Right renal cortex interstitium (tissue), 3 donors: ENCODE results near the gene CAMK1D. TPM values are rescaled to one million over a fixed set of nuclear protein-coding genes. Genes with fewer than 3 reads are reported as not detected.

Source experiments
- DNase-seq, 3 donors: peaks; one replicate each; pipeline ENCODE4 v3.0.0-alpha.2; 2013; ENCODE audit warnings: low read depth in 3 of 3, low spot score in 2 of 3
- polyA plus RNA-seq, 3 donors: library from polyadenylated mRNA; unstranded; fragments of 120-200 nt; gene quantifications; one replicate each; pipeline ENCODE4 v1.2.1, GENCODE V29; 2013; ENCODE audit not compliant: insufficient read length in 3 of 3

CAMK1D gene
- polyA plus RNA-seq, 3 donors, result 9.9 to 10.7 (median 10.4) TPM

GRCh38 chr10:12509016-12509793, 159.9 kb downstream of the CAMK1D start:
- DNase-seq, result no peak

GRCh38 chr10:12509794-12510100, 160.4 kb downstream of the CAMK1D start:
- DNase-seq, result no peak

- DNase-seq, result no peak
These were observed 161.2 kb downstream of the CAMK1D start for GRCh38 chr10:12510501-12510941.

- DNase-seq, result no peak
These were observed 161.6 kb downstream of the CAMK1D start for GRCh38 chr10:12510984-12511383.

- DNase-seq, result no peak
These were observed 162.3 kb downstream of the CAMK1D start for GRCh38 chr10:12511651-12512050.

- DNase-seq, result no peak
These were observed 163.1 kb downstream of the CAMK1D start for GRCh38 chr10:12512332-12513002.

- DNase-seq, result no peak
These were observed 163.6 kb downstream of the CAMK1D start for GRCh38 chr10:12513003-12513365.

- DNase-seq, result no peak
These were observed 164.7 kb downstream of the CAMK1D start for GRCh38 chr10:12513775-12514673.

GRCh38 chr10:12518024-12518423, 168.7 kb downstream of the CAMK1D start:
- DNase-seq, result no peak

- no peak for DNase-seq
These were observed 172.1 kb downstream of the CAMK1D start for GRCh38 chr10:12521423-12521822.

GRCh38 chr10:12526311-12526710, 177.0 kb downstream of the CAMK1D start:
- no peak for DNase-seq

GRCh38 chr10:12529976-12530375, 180.6 kb downstream of the CAMK1D start:
- no peak for DNase-seq

GRCh38 chr10:12531305-12532220, 182.2 kb downstream of the CAMK1D start:
- DNase-seq, result no peak

- no peak for DNase-seq
These were observed 183.8 kb downstream of the CAMK1D start for GRCh38 chr10:12533151-12533550.

GRCh38 chr10:12533723-12534122, 184.4 kb downstream of the CAMK1D start:
- no peak for DNase-seq

- no peak for DNase-seq
These were observed 185.5 kb downstream of the CAMK1D start for GRCh38 chr10:12534824-12535223.

- no peak for DNase-seq
These were observed 186.3 kb downstream of the CAMK1D start for GRCh38 chr10:12535656-12536055.

GRCh38 chr10:12538491-12538995, 189.2 kb downstream of the CAMK1D start:
- DNase-seq, result no peak

- DNase-seq, result no peak
These were observed 190.2 kb downstream of the CAMK1D start for GRCh38 chr10:12539350-12540164.
